NCI-H748 (cell line): ENCODE measurements around the gene TNFSF12.

ENCODE experiments used
- DNase-seq: peaks from one replicate; lab custom pipeline; 2025; ENCODE audit not compliant: unreplicated experiment; lab: John Stamatoyannopoulos, UW

TNFSF12 gene

GRCh38 chr17:7548585-7549400 is at the start of gene TNFSF12:
TNFSF12 (plus strand) TSS chr17:7549058; CDS start chr17:7549154, 96 bp downstream.
- DNase-seq, result peak; percentile 44

GRCh38 chr17:7499161-7499560 is 49.7 kb upstream of the TNFSF12 start:
- DNase-seq, result no peak

- no peak for DNase-seq
These were observed 47.1 kb upstream of the TNFSF12 start for GRCh38 chr17:7501729-7502128.

- no peak for DNase-seq
These were observed 46.5 kb upstream of the TNFSF12 start for GRCh38 chr17:7502171-7502847.

- no peak for DNase-seq
These were observed 45.9 kb upstream of the TNFSF12 start for GRCh38 chr17:7502987-7503386.

GRCh38 chr17:7503521-7503920 is 45.3 kb upstream of the TNFSF12 start:
- DNase-seq, result no peak

- DNase-seq, result no peak
These were observed 40.7 kb upstream of the TNFSF12 start for GRCh38 chr17:7508145-7508544.

- DNase-seq, result no peak
These were observed 40.0 kb upstream of the TNFSF12 start for GRCh38 chr17:7508846-7509245.

- DNase-seq, result no peak
These were observed 38.9 kb upstream of the TNFSF12 start for GRCh38 chr17:7509937-7510336.

GRCh38 chr17:7511108-7511507 is 37.8 kb upstream of the TNFSF12 start:
- no peak for DNase-seq

- DNase-seq, result no peak
These were observed 36.8 kb upstream of the TNFSF12 start for GRCh38 chr17:7512105-7512504.

GRCh38 chr17:7512824-7513540 is 35.9 kb upstream of the TNFSF12 start:
- no peak for DNase-seq

GRCh38 chr17:7513850-7514419 is 34.9 kb upstream of the TNFSF12 start:
- DNase-seq, result no peak

- no peak for DNase-seq
These were observed 32.8 kb upstream of the TNFSF12 start for GRCh38 chr17:7515911-7516610.

GRCh38 chr17:7523033-7523432 is 25.8 kb upstream of the TNFSF12 start:
- DNase-seq, result peak; percentile 55

- no peak for DNase-seq
These were observed 20.0 kb upstream of the TNFSF12 start for GRCh38 chr17:7528842-7529241.

- no peak for DNase-seq
These were observed 18.6 kb upstream of the TNFSF12 start for GRCh38 chr17:7530023-7530900.

- no peak for DNase-seq
These were observed 10.8 kb upstream of the TNFSF12 start for GRCh38 chr17:7538050-7538449.

GRCh38 chr17:7538891-7539545 is 9.8 kb upstream of the TNFSF12 start:
- DNase-seq, result no peak
